ENCODE data around the gene ITGB4. TPM values are rescaled to one million over a fixed set of nuclear protein-coding genes. Genes with fewer than 3 reads are reported as not detected.
"Not testable (repeated sequence)": the region's sequence is repeated elsewhere in the genome, so short reads cannot be mapped to it uniquely, and the experiment has no call there.

Gene ITGB4
- total RNA-seq, 1 donor from 2014 or later = 13.9 TPM

- no peak for DNase-seq (ENCODE audit: low spot score)
Measured at GRCh38 chr17:75752802-75753513, 31.7 kb downstream of the ITGB4 start.

GRCh38 chr17:75753514-75754377, 32.5 kb downstream of the ITGB4 start:
- DNase-seq (ENCODE audit: low spot score) = no peak

GRCh38 chr17:75754378-75755204, 33.3 kb downstream of the ITGB4 start:
- DNase-seq (ENCODE audit: low spot score) = no peak

GRCh38 chr17:75755205-75755901, 34.1 kb downstream of the ITGB4 start:
- DNase-seq (ENCODE audit: low spot score) = no peak

- DNase-seq (ENCODE audit: low spot score) = no peak
Measured at GRCh38 chr17:75755990-75756389, 34.7 kb downstream of the ITGB4 start.

- no peak for DNase-seq (ENCODE audit: low spot score)
Measured at GRCh38 chr17:75756451-75757085, 35.3 kb downstream of the ITGB4 start.

- DNase-seq (ENCODE audit: low spot score) = no peak
Measured at GRCh38 chr17:75757086-75757681, 35.9 kb downstream of the ITGB4 start.

GRCh38 chr17:75758131-75758905, 37.1 kb downstream of the ITGB4 start:
- no peak for DNase-seq (ENCODE audit: low spot score)

- DNase-seq (ENCODE audit: low spot score) = no peak
Measured at GRCh38 chr17:75759457-75759856, 38.2 kb downstream of the ITGB4 start.

GRCh38 chr17:75759978-75760640, 38.9 kb downstream of the ITGB4 start:
- not testable (repeated sequence) for DNase-seq (ENCODE audit: low spot score)

GRCh38 chr17:75762513-75763268, 41.4 kb downstream of the ITGB4 start:
- no peak for DNase-seq (ENCODE audit: low spot score)

- DNase-seq (ENCODE audit: low spot score) = no peak
Measured at GRCh38 chr17:75763269-75763607, 42.0 kb downstream of the ITGB4 start.

GRCh38 chr17:75763613-75764416, 42.6 kb downstream of the ITGB4 start:
- no peak for DNase-seq (ENCODE audit: low spot score)

GRCh38 chr17:75764417-75764710, 43.1 kb downstream of the ITGB4 start:
- DNase-seq (ENCODE audit: low spot score) = no peak

- no peak for DNase-seq (ENCODE audit: low spot score)
Measured at GRCh38 chr17:75764711-75765421, 43.6 kb downstream of the ITGB4 start, which contains the start of gene GALK1. GALK1 (minus strand) TSS chr17:75765192; CDS start chr17:75765136, 56 bp downstream.

- DNase-seq (ENCODE audit: low spot score) = no peak
Measured at GRCh38 chr17:75765981-75766380, 44.7 kb downstream of the ITGB4 start.

- DNase-seq (ENCODE audit: low spot score) = peak; percentile 47
Measured at GRCh38 chr17:75767881-75768280, 46.6 kb downstream of the ITGB4 start.
